ENCODE data around the gene PEDS1.
"Not testable (repeated sequence)": the region's sequence is repeated elsewhere in the genome, so short reads cannot be mapped to it uniquely, and the experiment has no call there.

The PEDS1 gene

GRCh38 chr20:50152394-50153152 lies 950 bp downstream of the PEDS1 start:
- no peak for DNase-seq

GRCh38 chr20:50151034-50151743 lies 2.3 kb downstream of the PEDS1 start:
- peak; percentile 83 for DNase-seq

GRCh38 chr20:50149481-50150254 lies 3.9 kb downstream of the PEDS1 start:
- DNase-seq: no peak

- DNase-seq: peak; percentile 89
Observed at GRCh38 chr20:50146732-50147662, 6.5 kb downstream of the PEDS1 start.

- no peak for DNase-seq
Observed at GRCh38 chr20:50146214-50146613, 7.3 kb downstream of the PEDS1 start.

GRCh38 chr20:50145566-50145965 lies 8.0 kb downstream of the PEDS1 start:
- no peak for DNase-seq

GRCh38 chr20:50144362-50144761 lies 9.2 kb downstream of the PEDS1 start:
- no peak for DNase-seq

- DNase-seq: no peak
Observed at GRCh38 chr20:50142812-50143211, 10.7 kb downstream of the PEDS1 start.

- no peak for DNase-seq
Observed at GRCh38 chr20:50141811-50142561, 11.5 kb downstream of the PEDS1 start.

GRCh38 chr20:50141018-50141675 lies 12.4 kb downstream of the PEDS1 start:
- no peak for DNase-seq

- no peak for DNase-seq
Observed at GRCh38 chr20:50140339-50140859, 13.1 kb downstream of the PEDS1 start.

- no peak for DNase-seq
Observed at GRCh38 chr20:50138479-50139393, 14.8 kb downstream of the PEDS1 start.

GRCh38 chr20:50138120-50138478 lies 15.4 kb downstream of the PEDS1 start:
- no peak for DNase-seq

- DNase-seq: not testable (repeated sequence)
Observed at GRCh38 chr20:50137702-50138101, 15.8 kb downstream of the PEDS1 start.

GRCh38 chr20:50136822-50137599 lies 16.5 kb downstream of the PEDS1 start:
- no peak for DNase-seq

- not testable (repeated sequence) for DNase-seq
Observed at GRCh38 chr20:50135157-50135556, 18.4 kb downstream of the PEDS1 start.

GRCh38 chr20:50133474-50134217 lies 19.9 kb downstream of the PEDS1 start:
- no peak for DNase-seq

GRCh38 chr20:50133041-50133440 lies 20.5 kb downstream of the PEDS1 start:
- DNase-seq: no peak
